Measurements from ENCODE around the gene GFRA3. TPM values are rescaled to one million over a fixed set of nuclear protein-coding genes. Genes with fewer than 3 reads are reported as not detected.

The GFRA3 gene
- total RNA-seq, 4 donors from 2014 or later, result 0.30 to 1.2 TPM; not detected in 2

DNA sequence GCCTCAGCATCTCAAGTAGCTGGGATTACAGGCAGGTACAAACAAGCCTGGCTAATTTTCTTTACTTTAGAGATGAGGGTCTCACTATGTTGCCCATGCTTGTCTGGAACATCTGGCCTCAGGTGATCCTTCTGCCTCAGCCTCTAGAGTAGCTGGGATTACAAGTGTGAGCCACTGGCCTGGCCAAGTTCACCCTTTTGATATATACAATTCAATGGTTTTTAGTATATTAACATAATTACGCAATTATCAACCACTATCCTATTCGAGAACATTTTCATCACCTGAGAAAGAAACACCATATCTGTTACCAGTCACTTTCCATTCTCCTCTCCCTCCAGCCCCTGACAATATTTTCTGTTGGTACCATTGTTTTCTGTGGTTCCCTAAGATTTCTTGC is 57.6 kb downstream of the GFRA3 start:
- H3K4me3 ChIP-seq, result no peak overlapping the region
- H3K27ac ChIP-seq, result no peak overlapping the region
- H3K27me3 ChIP-seq, result no peaks in the 10 kb centered on the region
- no peaks in the 10 kb centered on the region for H3K4me1 ChIP-seq
- no peaks in the 10 kb centered on the region for H3K9me3 ChIP-seq
- intact Hi-C loops (cut with DNase I; ENCODE audit: low total_unique reads), result no loop called here
- no peak for TF ChIP-seq POLR2A (IDR thresholded peaks at IDR 0.05)
- TF ChIP-seq, protein P1, sequence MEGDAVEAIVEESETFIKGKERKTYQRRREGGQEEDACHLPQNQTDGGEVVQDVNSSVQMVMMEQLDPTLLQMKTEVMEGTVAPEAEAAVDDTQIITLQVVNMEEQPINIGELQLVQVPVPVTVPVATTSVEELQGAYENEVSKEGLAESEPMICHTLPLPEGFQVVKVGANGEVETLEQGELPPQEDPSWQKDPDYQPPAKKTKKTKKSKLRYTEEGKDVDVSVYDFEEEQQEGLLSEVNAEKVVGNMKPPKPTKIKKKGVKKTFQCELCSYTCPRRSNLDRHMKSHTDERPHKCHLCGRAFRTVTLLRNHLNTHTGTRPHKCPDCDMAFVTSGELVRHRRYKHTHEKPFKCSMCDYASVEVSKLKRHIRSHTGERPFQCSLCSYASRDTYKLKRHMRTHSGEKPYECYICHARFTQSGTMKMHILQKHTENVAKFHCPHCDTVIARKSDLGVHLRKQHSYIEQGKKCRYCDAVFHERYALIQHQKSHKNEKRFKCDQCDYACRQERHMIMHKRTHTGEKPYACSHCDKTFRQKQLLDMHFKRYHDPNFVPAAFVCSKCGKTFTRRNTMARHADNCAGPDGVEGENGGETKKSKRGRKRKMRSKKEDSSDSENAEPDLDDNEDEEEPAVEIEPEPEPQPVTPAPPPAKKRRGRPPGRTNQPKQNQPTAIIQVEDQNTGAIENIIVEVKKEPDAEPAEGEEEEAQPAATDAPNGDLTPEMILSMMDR (IDR thresholded peaks at IDR 0.05), result no peak
- no peak for DNase-seq
- H3K36me3 ChIP-seq, result no peaks in the 10 kb centered on the region

DNA sequence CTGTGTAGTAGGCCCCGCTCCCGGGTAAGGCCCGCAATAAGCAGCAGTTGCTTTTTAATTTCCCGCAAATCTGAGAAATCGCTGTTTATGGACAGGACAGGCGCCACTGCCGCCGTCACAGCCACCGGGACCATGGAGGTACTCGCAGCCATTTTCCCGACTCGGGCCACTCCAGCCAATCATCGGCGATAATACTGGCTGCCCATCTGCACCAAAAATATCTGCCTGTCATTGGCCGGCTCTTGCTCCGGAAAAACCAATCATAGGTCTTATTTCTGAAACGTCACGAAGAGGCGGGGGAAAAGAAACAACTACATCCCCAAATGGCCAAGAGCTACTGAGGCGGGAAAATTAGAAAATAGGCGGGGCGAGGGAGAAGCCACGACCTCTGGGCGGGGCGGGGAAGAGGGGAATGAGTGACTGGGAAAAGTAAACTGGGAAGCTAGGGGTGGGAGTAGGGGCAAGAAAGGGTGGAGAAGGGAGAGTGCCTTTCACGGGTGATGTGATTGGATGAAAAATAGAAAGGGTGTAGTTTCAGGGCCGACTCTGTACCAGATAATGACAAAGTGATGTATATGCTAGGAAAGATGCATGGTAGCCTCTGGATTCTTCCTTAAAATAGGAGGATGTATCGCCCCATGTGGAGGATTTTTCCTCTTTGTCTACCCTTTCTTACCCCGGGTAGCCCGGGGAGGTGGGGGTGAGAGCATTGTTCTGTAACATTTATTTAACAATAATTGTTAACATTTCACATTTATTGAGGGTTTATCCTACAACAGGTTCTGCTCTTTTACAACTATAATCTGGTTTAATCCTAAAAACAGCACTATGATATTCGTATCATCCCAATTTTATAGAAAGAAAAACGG is 61.0 kb downstream of the GFRA3 start, which contains the start of gene CDC23:
Gene CDC23 (minus strand): TSS at position 163 of the 869 bp plus-strand sequence. CDS start 11 bp downstream, at position 152.
- Histone ChIP-seq H3K9me3 (no peaks in the 10 kb centered on the region), H3K4me1 (no peaks in the 10 kb centered on the region), H3K27me3 (no peaks in the 10 kb centered on the region), H3K4me3 (peak within 1 kb of the TSS; percentile 64 to 98), H3K36me3 (no peaks in the 10 kb centered on the region), H3K27ac (peak within 1 kb of the TSS; percentile 72 to 80)
- peak; percentile 90 to 95 for DNase-seq
- intact Hi-C loops (cut with DNase I; ENCODE audit: low total_unique reads), result no loop called here
- TF ChIP-seq, protein P1 (IDR thresholded peaks at IDR 0.05), result no peak
- peak; percentile 32 to 49 for TF ChIP-seq POLR2A (IDR thresholded peaks at IDR 0.05)

DNA sequence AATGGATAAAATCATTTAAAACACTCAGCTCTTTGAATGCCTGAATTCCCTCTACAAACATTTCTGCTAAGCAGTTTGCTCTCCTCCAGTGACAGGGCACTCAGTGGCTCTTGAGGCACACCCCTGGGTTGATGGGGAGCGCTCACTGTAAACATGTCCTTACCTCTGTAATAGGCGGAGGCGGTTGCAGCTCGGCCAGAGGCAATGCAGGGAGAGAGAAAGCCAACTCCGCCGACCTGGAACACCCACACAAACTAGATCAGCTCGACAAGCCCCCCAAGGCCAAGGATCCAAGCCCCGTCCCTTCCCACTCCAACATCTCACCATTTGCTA is 61.6 kb downstream of the GFRA3 start:
- no peak for DNase-seq
- H3K9me3 ChIP-seq, result no peaks in the 10 kb centered on the region
- no peaks in the 10 kb centered on the region for H3K27me3 ChIP-seq
- H3K4me3 ChIP-seq, result peak overlapping the region; percentile 64 to 98
- H3K27ac ChIP-seq, result peak overlapping the region; percentile 72 to 80
- no peaks in the 10 kb centered on the region for H3K36me3 ChIP-seq
- no peaks in the 10 kb centered on the region for H3K4me1 ChIP-seq
- TF ChIP-seq, protein P1 (IDR thresholded peaks at IDR 0.05), result no peak
- no peak for TF ChIP-seq POLR2A (IDR thresholded peaks at IDR 0.05)
- intact Hi-C loops (cut with DNase I; ENCODE audit: low total_unique reads), result no loop called here

DNA sequence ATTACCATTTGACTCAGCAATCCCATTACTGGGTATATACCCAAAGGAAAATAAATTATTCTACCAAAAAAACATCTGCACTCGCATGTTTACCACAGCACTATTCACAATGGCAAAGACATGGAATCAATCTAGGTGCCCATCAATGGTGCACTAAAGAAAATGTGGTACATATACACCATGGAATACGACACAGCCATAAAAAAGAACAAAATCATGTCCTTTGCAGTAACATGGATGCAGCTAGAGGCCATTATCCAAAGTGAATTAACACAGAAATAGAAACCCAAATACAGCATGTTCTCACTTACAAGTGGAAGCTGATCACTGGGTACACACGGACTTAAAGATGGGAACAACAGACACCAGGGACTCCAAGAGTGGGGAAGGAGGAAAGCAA is 63.4 kb downstream of the GFRA3 start:
- H3K27me3 ChIP-seq, result no peaks in the 10 kb centered on the region
- H3K36me3 ChIP-seq, result no peaks in the 10 kb centered on the region
- TF ChIP-seq, protein P1 (IDR thresholded peaks at IDR 0.05), result no peak
- TF ChIP-seq POLR2A (IDR thresholded peaks at IDR 0.05), result no peak
- no peaks in the 10 kb centered on the region for H3K4me1 ChIP-seq
- intact Hi-C loops (cut with DNase I; ENCODE audit: low total_unique reads), result no loop called here
- H3K4me3 ChIP-seq, result no peak overlapping the region
- no peak overlapping the region for H3K27ac ChIP-seq
- no peak for DNase-seq
- no peaks in the 10 kb centered on the region for H3K9me3 ChIP-seq

Other genes with a start within 250 kb of the GFRA3 start
- 100 to 1,000 TPM in 1 of 4 donors, 10 to 100 TPM in 3; 40.6 to 104 (median 58.1) TPM for gene FAM13B, start 241.5 kb downstream of the GFRA3 start, total RNA-seq
- gene WNT8A, start 190.6 kb downstream of the GFRA3 start, total RNA-seq, result not detected
- 1 to 10 TPM in 2 of 4 donors, under 1 TPM in 1, not detected in 1; 0.26 to 9.2 (median 2.0) TPM for gene NME5, start 135.2 kb downstream of the GFRA3 start, total RNA-seq
- 10 to 100 TPM; 23.2 to 69.8 (median 58.9) TPM for gene BRD8, start 96.0 kb downstream of the GFRA3 start, total RNA-seq
- gene KIF20A, start 95.5 kb downstream of the GFRA3 start, total RNA-seq, result 10 to 100 TPM in 1 of 4 donors, not detected in 3; 33.8 TPM
- 10 to 100 TPM in 3 of 4 donors, 1 to 10 TPM in 1; 7.1 to 58.1 (median 16.0) TPM for gene CDC23, start 61.3 kb downstream of the GFRA3 start, total RNA-seq
- 1 to 10 TPM in 1 of 4 donors, not detected in 3; 4.6 TPM for gene CDC25C, start 57.2 kb upstream of the GFRA3 start, total RNA-seq
- 10 to 100 TPM; 20.0 to 54.4 (median 26.4) TPM for gene FAM53C, start 63.6 kb upstream of the GFRA3 start, total RNA-seq
- 10 to 100 TPM; 21.8 to 96.4 (median 51.5) TPM for gene KDM3B, start 78.1 kb upstream of the GFRA3 start, total RNA-seq
- 10 to 100 TPM in 1 of 4 donors, 1 to 10 TPM in 2, under 1 TPM in 1; 0.77 to 14.1 (median 5.0) TPM for gene REEP2, start 164.4 kb upstream of the GFRA3 start, total RNA-seq
- 100 to 1,000 TPM in 1 of 4 donors, 10 to 100 TPM in 1, 1 to 10 TPM in 2; 2.6 to 123 (median 35.2) TPM for gene EGR1, start 190.9 kb upstream of the GFRA3 start, total RNA-seq

All from uterus (tissue), 4 donors.